Measurements from ENCODE around the gene RRP1B. TPM values are rescaled to one million over a fixed set of nuclear protein-coding genes. Genes with fewer than 3 reads are reported as not detected.

RRP1B gene
- total and polyA plus RNA-seq, 2 donors, result 18.4 to 20.1 TPM

- WGBS, result 94% methylated on average over 4 of the region's 4 CpGs
- H3K4me3 ChIP-seq (ENCODE audit: low read length in 2 of 2), result no peak overlapping the region
- H3K36me3 ChIP-seq (ENCODE audit: control insufficient read depth in 2 of 2, insufficient read depth in 2 of 2, low read length in 1 of 2), result no peaks in the 10 kb centered on the region
- no peak overlapping the region for H3K27ac ChIP-seq (ENCODE audit: low read depth in 1 of 2, low read length in 1 of 2)
- H3K27me3 ChIP-seq (ENCODE audit: control insufficient read depth in 2 of 2, insufficient read depth in 1 of 2, low read length in 1 of 2), result peaks cover 14 to 61% of the 10 kb centered on the region in 2 donors
- H3K9me3 ChIP-seq (ENCODE audit: control insufficient read depth in 2 of 2, insufficient read depth in 1 of 2, low read length in 1 of 2), result peaks cover 0 to 11% of the 10 kb centered on the region in 2 donors
- no peak for DNase-seq (ENCODE audit: low read depth in 6 of 9, low spot score in 9 of 9)
- H3K4me1 ChIP-seq (ENCODE audit: control insufficient read depth in 2 of 2, insufficient read depth in 2 of 2, low read length in 2 of 2), result peaks cover 8 to 23% of the 10 kb centered on the region in 2 donors
These were observed 61.8 kb downstream of the RRP1B start for GRCh38 chr21:43721206-43721605.

GRCh38 chr21:43721939-43722338 lies 62.6 kb downstream of the RRP1B start:
- peaks cover 8 to 26% of the 10 kb centered on the region in 2 donors for H3K4me1 ChIP-seq (ENCODE audit: control insufficient read depth in 2 of 2, insufficient read depth in 2 of 2, low read length in 2 of 2)
- peaks cover 16 to 58% of the 10 kb centered on the region in 2 donors for H3K27me3 ChIP-seq (ENCODE audit: control insufficient read depth in 2 of 2, insufficient read depth in 1 of 2, low read length in 1 of 2)
- 92% methylated on average over 3 of the region's 3 CpGs for WGBS
- H3K36me3 ChIP-seq (ENCODE audit: control insufficient read depth in 2 of 2, insufficient read depth in 2 of 2, low read length in 1 of 2), result no peaks in the 10 kb centered on the region
- DNase-seq (ENCODE audit: low read depth in 6 of 9, low spot score in 9 of 9), result no peak
- H3K9me3 ChIP-seq (ENCODE audit: control insufficient read depth in 2 of 2, insufficient read depth in 1 of 2, low read length in 1 of 2), result peaks cover 0 to 11% of the 10 kb centered on the region in 2 donors
- H3K27ac ChIP-seq (ENCODE audit: low read depth in 1 of 2, low read length in 1 of 2), result peak overlapping the region in 1 of 2 donors; percentile 1
- H3K4me3 ChIP-seq (ENCODE audit: low read length in 2 of 2), result no peak overlapping the region

- no peak overlapping the region for H3K27ac ChIP-seq (ENCODE audit: low read depth in 1 of 2, low read length in 1 of 2)
- peaks cover 0 to 6% of the 10 kb centered on the region in 2 donors for H3K9me3 ChIP-seq (ENCODE audit: control insufficient read depth in 2 of 2, insufficient read depth in 1 of 2, low read length in 1 of 2)
- H3K4me1 ChIP-seq (ENCODE audit: control insufficient read depth in 2 of 2, insufficient read depth in 2 of 2, low read length in 2 of 2), result peaks cover 14 to 38% of the 10 kb centered on the region in 2 donors
- H3K36me3 ChIP-seq (ENCODE audit: control insufficient read depth in 2 of 2, insufficient read depth in 2 of 2, low read length in 1 of 2), result no peaks in the 10 kb centered on the region
- H3K4me3 ChIP-seq (ENCODE audit: low read length in 2 of 2), result no peak overlapping the region
- WGBS, result 94% methylated on average over 12 of the region's 12 CpGs
- DNase-seq (ENCODE audit: low read depth in 6 of 9, low spot score in 9 of 9), result no peak
- H3K27me3 ChIP-seq (ENCODE audit: control insufficient read depth in 2 of 2, insufficient read depth in 1 of 2, low read length in 1 of 2), result peaks cover 11 to 60% of the 10 kb centered on the region in 2 donors
These were observed 64.3 kb downstream of the RRP1B start for GRCh38 chr21:43723648-43724047.

- H3K27me3 ChIP-seq (ENCODE audit: control insufficient read depth in 2 of 2, insufficient read depth in 1 of 2, low read length in 1 of 2), result peaks cover 9 to 43% of the 10 kb centered on the region in 2 donors
- peak overlapping the region in 1 of 2 donors; percentile 59 for H3K27ac ChIP-seq (ENCODE audit: low read depth in 1 of 2, low read length in 1 of 2)
- no peak overlapping the region for H3K4me3 ChIP-seq (ENCODE audit: low read length in 2 of 2)
- 57% methylated on average over 21 of the region's 21 CpGs for WGBS
- DNase-seq (ENCODE audit: low read depth in 6 of 9, low spot score in 9 of 9), result no peak
- no peaks in the 10 kb centered on the region for H3K9me3 ChIP-seq (ENCODE audit: control insufficient read depth in 2 of 2, insufficient read depth in 1 of 2, low read length in 1 of 2)
- H3K4me1 ChIP-seq (ENCODE audit: control insufficient read depth in 2 of 2, insufficient read depth in 2 of 2, low read length in 2 of 2), result peaks cover 10 to 34% of the 10 kb centered on the region in 2 donors
- no peaks in the 10 kb centered on the region for H3K36me3 ChIP-seq (ENCODE audit: control insufficient read depth in 2 of 2, insufficient read depth in 2 of 2, low read length in 1 of 2)
These were observed 67.5 kb downstream of the RRP1B start for GRCh38 chr21:43726686-43727518.

GRCh38 chr21:43727519-43728153 lies 68.3 kb downstream of the RRP1B start:
- no peaks in the 10 kb centered on the region for H3K36me3 ChIP-seq (ENCODE audit: control insufficient read depth in 2 of 2, insufficient read depth in 2 of 2, low read length in 1 of 2)
- H3K27me3 ChIP-seq (ENCODE audit: control insufficient read depth in 2 of 2, insufficient read depth in 1 of 2, low read length in 1 of 2), result peaks cover 9 to 40% of the 10 kb centered on the region in 2 donors
- H3K9me3 ChIP-seq (ENCODE audit: control insufficient read depth in 2 of 2, insufficient read depth in 1 of 2, low read length in 1 of 2), result no peaks in the 10 kb centered on the region
- H3K27ac ChIP-seq (ENCODE audit: low read depth in 1 of 2, low read length in 1 of 2), result peak overlapping the region in 1 of 2 donors; percentile 64
- peaks cover 10 to 39% of the 10 kb centered on the region in 2 donors for H3K4me1 ChIP-seq (ENCODE audit: control insufficient read depth in 2 of 2, insufficient read depth in 2 of 2, low read length in 2 of 2)
- 83% methylated on average over 10 of the region's 10 CpGs for WGBS
- no peak overlapping the region for H3K4me3 ChIP-seq (ENCODE audit: low read length in 2 of 2)
- DNase-seq (ENCODE audit: low read depth in 6 of 9, low spot score in 9 of 9), result no peak

- 23% methylated on average over 7 of the region's 7 CpGs for WGBS
- Histone ChIP-seq H3K9me3 (ENCODE audit: control insufficient read depth in 2 of 2, insufficient read depth in 1 of 2, low read length in 1 of 2) (no peaks in the 10 kb centered on the region), H3K27me3 (ENCODE audit: control insufficient read depth in 2 of 2, insufficient read depth in 1 of 2, low read length in 1 of 2) (peaks cover 9 to 40% of the 10 kb centered on the region in 2 donors), H3K4me1 (ENCODE audit: control insufficient read depth in 2 of 2, insufficient read depth in 2 of 2, low read length in 2 of 2) (peaks cover 10 to 42% of the 10 kb centered on the region in 2 donors), H3K27ac (ENCODE audit: low read depth in 1 of 2, low read length in 1 of 2) (peak overlapping the region; percentile 3 to 64), H3K36me3 (ENCODE audit: control insufficient read depth in 2 of 2, insufficient read depth in 2 of 2, low read length in 1 of 2) (no peaks in the 10 kb centered on the region), H3K4me3 (ENCODE audit: low read length in 2 of 2) (peak overlapping the region; percentile 37 to 53)
- DNase-seq (ENCODE audit: low read depth in 6 of 9, low spot score in 9 of 9), result no peak
These were observed 68.8 kb downstream of the RRP1B start for GRCh38 chr21:43728154-43728466.

- WGBS, result 8% methylated on average over 59 of the region's 59 CpGs
- H3K4me1 ChIP-seq (ENCODE audit: control insufficient read depth in 2 of 2, insufficient read depth in 2 of 2, low read length in 2 of 2), result peaks cover 15 to 48% of the 10 kb centered on the region in 2 donors
These were observed 69.4 kb downstream of the RRP1B start for GRCh38 chr21:43728467-43729390.

GRCh38 chr21:43731476-43731875 lies 72.1 kb downstream of the RRP1B start:
- no peak for DNase-seq (ENCODE audit: low read depth in 6 of 9, low spot score in 9 of 9)
- Histone ChIP-seq H3K27me3 (ENCODE audit: control insufficient read depth in 2 of 2, insufficient read depth in 1 of 2, low read length in 1 of 2) (peaks cover 9 to 51% of the 10 kb centered on the region in 2 donors), H3K36me3 (ENCODE audit: control insufficient read depth in 2 of 2, insufficient read depth in 2 of 2, low read length in 1 of 2) (no peaks in the 10 kb centered on the region), H3K27ac (ENCODE audit: low read depth in 1 of 2, low read length in 1 of 2) (peak overlapping the region in 1 of 2 donors; percentile 46), H3K4me1 (ENCODE audit: control insufficient read depth in 2 of 2, insufficient read depth in 2 of 2, low read length in 2 of 2) (peaks cover 32 to 68% of the 10 kb centered on the region in 2 donors), H3K4me3 (ENCODE audit: low read length in 2 of 2) (no peak overlapping the region), H3K9me3 (ENCODE audit: control insufficient read depth in 2 of 2, insufficient read depth in 1 of 2, low read length in 1 of 2) (no peaks in the 10 kb centered on the region)
- 95% methylated on average over 6 of the region's 6 CpGs for WGBS

More at GRCh38 chr21:43728467-43729390, 69.4 kb downstream of the RRP1B start:
- H3K27ac ChIP-seq (ENCODE audit: low read depth in 1 of 2, low read length in 1 of 2), result peak overlapping the region; percentile 13 to 64
- DNase-seq (ENCODE audit: low read depth in 6 of 9, low spot score in 9 of 9), result peak in 5 of 9 donors; percentile 49 to 82 (median 66)
- H3K9me3 ChIP-seq (ENCODE audit: control insufficient read depth in 2 of 2, insufficient read depth in 1 of 2, low read length in 1 of 2), result no peaks in the 10 kb centered on the region
- peaks cover 9 to 40% of the 10 kb centered on the region in 2 donors for H3K27me3 ChIP-seq (ENCODE audit: control insufficient read depth in 2 of 2, insufficient read depth in 1 of 2, low read length in 1 of 2)
- no peaks in the 10 kb centered on the region for H3K36me3 ChIP-seq (ENCODE audit: control insufficient read depth in 2 of 2, insufficient read depth in 2 of 2, low read length in 1 of 2)
- H3K4me3 ChIP-seq (ENCODE audit: low read length in 2 of 2), result peak overlapping the region; percentile 37 to 53

Data from thymus (tissue), 11 donors.